Progenitor cell of endocrine pancreas (in vitro differentiated cells): ENCODE data around the gene TMEM115. TPM values are rescaled to one million over a fixed set of nuclear protein-coding genes. Genes with fewer than 3 reads are reported as not detected.

ENCODE experiments used
- DNase-seq: peaks from one replicate; pipeline ENCODE4 v3.0.0; 2021; ENCODE audit warnings: low spot score; ENCODE audit not compliant: unreplicated experiment
- H3K27ac Mint-ChIP-seq: 2 replicates; pipeline ENCODE4 v1.8.0; 2021; ENCODE audit warnings: mild to moderate bottlenecking, moderate library complexity, mixed read lengths
- H3K27me3 Mint-ChIP-seq: 2 replicates; pipeline ENCODE4 v1.8.0; 2021; ENCODE audit warnings: mixed read lengths
- H3K36me3 Mint-ChIP-seq: 2 replicates; pipeline ENCODE4 v1.8.0; 2022; ENCODE audit warnings: mixed read lengths; ENCODE audit not compliant: insufficient read depth
- H3K4me1 Mint-ChIP-seq: 2 replicates; pipeline ENCODE4 v1.8.0; 2021; ENCODE audit warnings: low read depth, mixed read lengths
- H3K4me3 Mint-ChIP-seq: 2 replicates; pipeline ENCODE4 v1.8.0; 2021; ENCODE audit warnings: low read depth, mild to moderate bottlenecking, moderate library complexity, mixed read lengths
- H3K9me3 Mint-ChIP-seq: 2 replicates; pipeline ENCODE4 v1.8.0; 2021; ENCODE audit warnings: low read depth, mixed read lengths
- CTCF ChIP-seq: fragments of 200-600 bp; sonication (generic); IDR thresholded peaks from one replicate; pipeline ENCODE4 v1.5.0; 2021; ENCODE audit warnings: antibody characterized with exemption, mild to moderate bottlenecking; ENCODE audit not compliant: unreplicated experiment
- total RNA-seq: library from RNA; stranded (reverse); gene quantifications from 2 replicates; pipeline ENCODE4 v1.2.1, GENCODE V29; 2021

The TMEM115 gene
- total RNA-seq, 1 donor from 2014 or later, result 33.0 TPM

GRCh38 chr3:50396502-50396901, 37.2 kb upstream of the TMEM115 start:
- no peak for TF ChIP-seq CTCF
- H3K9me3 Mint-ChIP-seq, result no peaks in the 10 kb centered on the region
- no peaks in the 10 kb centered on the region for H3K4me1 Mint-ChIP-seq
- no peak overlapping the region for H3K27ac Mint-ChIP-seq
- H3K36me3 Mint-ChIP-seq, result no peaks in the 10 kb centered on the region
- no peak for DNase-seq
- no peak overlapping the region for H3K4me3 Mint-ChIP-seq
- H3K27me3 Mint-ChIP-seq, result peaks cover 5% of the 10 kb centered on the region

- no peak overlapping the region for H3K27ac Mint-ChIP-seq
- DNase-seq, result no peak
- peaks cover 5% of the 10 kb centered on the region for H3K27me3 Mint-ChIP-seq
- H3K9me3 Mint-ChIP-seq, result no peaks in the 10 kb centered on the region
- no peaks in the 10 kb centered on the region for H3K4me1 Mint-ChIP-seq
- no peaks in the 10 kb centered on the region for H3K36me3 Mint-ChIP-seq
- no peak overlapping the region for H3K4me3 Mint-ChIP-seq
- no peak for TF ChIP-seq CTCF
These were observed 35.9 kb upstream of the TMEM115 start for GRCh38 chr3:50395070-50395860.

GRCh38 chr3:50393061-50393460, 33.7 kb upstream of the TMEM115 start:
- TF ChIP-seq CTCF, result no peak
- Mint-ChIP-seq H3K27ac (no peak overlapping the region), H3K36me3 (no peaks in the 10 kb centered on the region), H3K4me1 (no peaks in the 10 kb centered on the region), H3K4me3 (no peak overlapping the region), H3K27me3 (peaks cover 5% of the 10 kb centered on the region), H3K9me3 (no peaks in the 10 kb centered on the region)
- DNase-seq, result no peak

- Mint-ChIP-seq H3K9me3 (no peaks in the 10 kb centered on the region), H3K4me1 (no peaks in the 10 kb centered on the region), H3K36me3 (no peaks in the 10 kb centered on the region), H3K27ac (no peak overlapping the region), H3K27me3 (peaks cover 5% of the 10 kb centered on the region), H3K4me3 (no peak overlapping the region)
- DNase-seq, result no peak
- TF ChIP-seq CTCF, result no peak
These were observed 32.9 kb upstream of the TMEM115 start for GRCh38 chr3:50392101-50392715.

- DNase-seq, result no peak
- H3K36me3 Mint-ChIP-seq, result no peaks in the 10 kb centered on the region
- no peaks in the 10 kb centered on the region for H3K9me3 Mint-ChIP-seq
- no peak overlapping the region for H3K4me3 Mint-ChIP-seq
- H3K4me1 Mint-ChIP-seq, result no peaks in the 10 kb centered on the region
- H3K27me3 Mint-ChIP-seq, result no peaks in the 10 kb centered on the region
- H3K27ac Mint-ChIP-seq, result no peak overlapping the region
- no peak for TF ChIP-seq CTCF
These were observed 31.3 kb upstream of the TMEM115 start for GRCh38 chr3:50390508-50391224.
